Naive B cell (primary cell): ENCODE data around the gene VPS26B. TPM values are rescaled to one million over a fixed set of nuclear protein-coding genes. Genes with fewer than 3 reads are reported as not detected.

Experiments used
- ATAC-seq, 2 donors: fragments of 150-1000 bp; cut with Tn5 transposase; 2 replicates each; pipeline ENCODE4 v1.10.0; 2021; ENCODE audit warnings: low read depth in 2 of 2, mild to moderate bottlenecking in 2 of 2, moderate library complexity in 2 of 2
- DNase-seq: peaks from one replicate; pipeline ENCODE4 v3.0.0; 2022
- H3K27ac Mint-ChIP-seq, 6 donors: one replicate each; pipeline ENCODE4 v1.8.0; 2020 to 2022; ENCODE audit warnings: mild to moderate bottlenecking in 6 of 6, mixed read lengths in 6 of 6, moderate library complexity in 5 of 6, inconsistent platforms in 2 of 6
- H3K27me3 Mint-ChIP-seq, 3 donors: one replicate each; pipeline ENCODE4 v1.8.0; 2021 to 2022; ENCODE audit warnings: mixed read lengths in 3 of 3, mild to moderate bottlenecking in 1 of 3
- H3K36me3 Mint-ChIP-seq, 2 donors: one replicate each; pipeline ENCODE4 v1.8.0; 2020 to 2022; ENCODE audit warnings: mixed read lengths in 2 of 2, inconsistent platforms in 1 of 2, mild to moderate bottlenecking in 1 of 2
- H3K4me1 Mint-ChIP-seq, 3 donors: one replicate each; pipeline ENCODE4 v1.8.0; 2020 to 2022; ENCODE audit warnings: mixed read lengths in 3 of 3, inconsistent platforms in 1 of 3, mild to moderate bottlenecking in 1 of 3, moderate library complexity in 1 of 3
- H3K4me3 Mint-ChIP-seq, 8 donors: one replicate each; pipeline ENCODE4 v1.8.0; 2020 to 2022; ENCODE audit warnings: mild to moderate bottlenecking in 8 of 8, mixed read lengths in 8 of 8, moderate library complexity in 8 of 8, inconsistent platforms in 2 of 8
- H3K9me3 Mint-ChIP-seq, 7 donors: one replicate each; pipeline ENCODE4 v1.8.0; 2020 to 2022; ENCODE audit warnings: mixed read lengths in 7 of 7, mild to moderate bottlenecking in 5 of 7, inconsistent platforms in 2 of 7, moderate library complexity in 1 of 7
- polyA plus RNA-seq, 6 donors: library from polyadenylated mRNA; unstranded; fragments of 300-500 nt; fragmentation: Illumina TruSeq; gene quantifications; one replicate each; pipeline ENCODE4 v1.2.3, GENCODE V29; 2021; ENCODE audit warnings: low read depth in 6 of 6

VPS26B gene
- polyA plus RNA-seq, 6 donors from 2014 or later = 12.1 to 18.2 (median 14.7) TPM

DNA sequence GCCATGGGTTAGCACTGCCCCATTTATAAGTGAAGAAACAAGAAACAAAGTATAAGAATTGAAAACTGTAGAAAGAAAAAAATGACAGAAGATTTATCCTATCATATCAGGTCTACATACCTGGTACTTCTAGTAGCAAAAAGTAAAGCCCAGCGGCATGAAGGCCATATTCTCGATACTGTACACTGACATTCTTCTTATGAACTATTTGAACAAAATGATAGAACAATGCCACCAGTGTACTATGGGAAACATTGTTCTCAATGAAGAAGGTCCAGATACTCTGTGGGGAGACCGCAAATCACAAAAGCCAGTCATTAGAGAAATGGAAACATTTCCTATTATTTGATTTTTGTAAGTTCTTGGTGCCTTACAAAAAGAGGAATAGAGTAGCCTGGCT lies 7.7 kb upstream of the VPS26B start:
- no peak overlapping the region for H3K4me3 Mint-ChIP-seq

DNA sequence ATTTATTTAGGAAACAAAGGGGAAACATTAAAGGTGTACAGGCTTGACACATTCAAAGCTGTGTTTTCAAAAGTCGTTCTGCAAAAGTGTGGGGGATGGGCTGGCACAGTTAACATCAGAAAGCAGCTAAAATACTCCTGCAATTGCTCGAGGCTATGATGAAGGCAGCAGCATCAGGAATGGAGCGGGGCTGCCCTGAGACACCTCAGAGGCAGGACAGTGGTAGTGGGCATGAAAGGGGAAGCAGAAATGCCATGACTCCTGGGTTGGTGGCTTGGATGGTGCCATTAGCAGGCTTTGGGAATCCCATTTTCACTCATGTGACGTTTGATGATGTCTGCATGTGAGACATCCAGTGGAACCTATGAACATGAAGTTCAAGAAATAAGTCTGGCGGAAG lies 1.4 kb upstream of the VPS26B start:
- Mint-ChIP-seq H3K9me3 (no peaks in the 10 kb centered on the region), H3K4me1 (peaks cover 36 to 48% (median 38%) of the 10 kb centered on the region in 3 donors), H3K36me3 (peaks cover 12 to 16% of the 10 kb centered on the region in 2 donors), H3K27ac (peak overlapping the region in 5 of 6 donors; percentile 31 to 96 (median 90)), H3K4me3 (peak overlapping the region; percentile 88 to 99 (median 97)), H3K27me3 (peaks cover 8 to 24% (median 10%) of the 10 kb centered on the region in 3 donors)
- no peak for ATAC-seq
- DNase-seq = no peak

More for the DNA sequence above, 7.7 kb upstream of the VPS26B start:
- H3K9me3 Mint-ChIP-seq = no peaks in the 10 kb centered on the region
- H3K27ac Mint-ChIP-seq = no peak overlapping the region
- peaks cover 14 to 25% of the 10 kb centered on the region in 2 donors for H3K36me3 Mint-ChIP-seq
- no peak for DNase-seq
- H3K4me1 Mint-ChIP-seq = peaks cover 5 to 14% (median 6%) of the 10 kb centered on the region in 3 donors
- no peaks in the 10 kb centered on the region for H3K27me3 Mint-ChIP-seq
- no peak for ATAC-seq

DNA sequence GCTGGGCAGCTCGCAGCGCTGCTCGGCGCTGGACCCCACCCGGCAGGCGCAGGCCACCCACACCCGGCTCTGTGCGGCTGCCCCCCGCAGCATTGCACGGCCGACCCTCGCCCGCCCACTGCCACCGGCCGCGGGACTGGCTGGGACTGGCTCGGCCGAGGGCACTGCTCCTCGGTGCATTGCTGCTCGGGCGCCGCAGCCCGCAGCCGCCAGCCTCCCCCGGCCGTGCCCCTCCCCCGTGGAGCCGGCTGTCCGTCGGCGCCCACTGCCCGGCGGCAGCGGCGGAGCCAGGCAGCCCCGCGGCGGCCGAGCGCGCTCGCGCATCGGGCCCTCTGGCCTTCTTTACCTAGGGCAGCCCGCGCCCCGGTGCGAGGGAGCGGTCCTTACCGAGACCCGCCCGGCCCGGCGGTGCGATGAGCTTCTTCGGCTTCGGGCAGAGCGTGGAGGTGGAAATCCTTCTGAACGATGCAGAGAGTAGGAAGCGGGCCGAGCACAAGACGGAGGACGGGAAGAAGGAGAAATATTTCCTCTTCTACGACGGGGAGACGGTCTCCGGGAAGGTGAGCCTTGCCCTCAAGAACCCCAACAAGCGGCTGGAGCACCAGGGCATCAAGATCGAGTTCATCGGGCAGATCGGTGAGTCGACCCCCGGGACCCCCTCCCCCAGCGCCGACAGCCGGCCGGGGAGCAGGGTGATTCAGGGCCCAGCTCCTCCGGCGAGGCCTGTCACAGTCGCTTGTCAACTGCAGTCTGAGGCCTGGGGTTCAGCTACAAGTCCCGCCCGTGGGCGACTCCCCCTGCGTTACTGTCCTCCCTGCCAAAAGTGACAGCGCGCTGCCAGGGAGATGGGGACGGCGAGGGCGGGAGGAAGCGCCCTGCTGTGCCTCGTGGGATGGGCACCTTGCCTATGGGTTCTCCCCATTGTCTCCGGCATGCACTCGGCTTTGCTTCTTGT lies 516 bp downstream of the VPS26B start:
- Mint-ChIP-seq H3K4me3 (peak overlapping the region; percentile 90 to 99 (median 94)), H3K36me3 (peaks cover 0 to 6% of the 10 kb centered on the region in 2 donors), H3K27me3 (peaks cover 15 to 30% (median 16%) of the 10 kb centered on the region in 3 donors), H3K4me1 (peaks cover 45 to 67% (median 46%) of the 10 kb centered on the region in 3 donors), H3K9me3 (no peaks in the 10 kb centered on the region), H3K27ac (peak overlapping the region in 4 of 6 donors; percentile 41 to 95 (median 77))
- DNase-seq = no peak
- peak in 1 of 2 donors; percentile 0 for ATAC-seq

DNA sequence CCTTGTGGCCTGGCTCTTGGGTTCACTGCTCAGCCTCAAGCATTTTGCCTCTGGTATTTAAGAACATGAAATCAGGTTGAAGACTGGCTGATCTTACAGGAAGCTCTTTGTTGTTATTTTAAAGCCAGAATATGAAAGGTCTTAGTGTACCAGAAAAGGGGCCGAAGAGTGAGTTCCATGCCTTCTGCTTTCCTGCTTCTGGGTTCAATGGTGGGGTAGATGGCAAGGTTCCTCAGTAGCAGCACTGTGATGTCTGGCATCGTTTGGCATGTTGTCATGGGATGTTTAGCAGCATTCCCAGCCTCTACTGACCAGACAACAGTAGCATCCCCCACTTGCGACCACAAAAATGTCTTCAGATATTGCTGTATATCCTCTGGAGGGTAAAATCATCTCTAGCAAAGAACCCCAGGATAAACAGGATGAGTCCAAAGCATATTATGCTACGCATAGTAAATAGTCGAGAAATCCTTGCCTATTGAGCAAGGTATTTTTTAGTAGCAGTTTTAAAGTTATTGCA lies 2.4 kb downstream of the VPS26B start:
- ATAC-seq (no peak), DNase-seq (no peak)
- Mint-ChIP-seq H3K36me3 (peaks cover 0 to 6% of the 10 kb centered on the region in 2 donors), H3K27me3 (peaks cover 24 to 41% (median 27%) of the 10 kb centered on the region in 3 donors), H3K4me3 (peak overlapping the region in 2 of 8 donors; percentile 11 to 98), H3K9me3 (no peaks in the 10 kb centered on the region), H3K27ac (no peak overlapping the region), H3K4me1 (peaks cover 55 to 84% (median 65%) of the 10 kb centered on the region in 3 donors)

DNA sequence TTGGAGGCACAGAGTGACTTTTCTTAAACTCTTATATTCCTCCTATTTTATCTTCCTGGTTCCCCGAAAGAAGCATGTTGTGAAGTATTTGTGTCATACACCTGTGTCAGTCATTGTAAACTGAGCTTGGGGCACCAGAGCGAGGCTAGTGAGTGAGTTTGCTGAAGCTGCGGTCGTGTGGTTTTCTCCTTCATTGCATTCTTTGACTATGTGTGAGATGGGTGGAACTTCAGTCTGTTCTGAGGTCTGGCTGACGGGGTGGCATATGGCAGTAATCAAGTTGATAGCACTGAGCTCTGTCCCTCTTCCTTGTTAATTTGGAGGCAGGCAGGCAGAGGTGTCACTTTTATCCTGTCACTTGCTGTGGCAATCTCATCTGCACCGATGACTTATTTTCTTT lies 4.2 kb downstream of the VPS26B start:
- H3K27ac Mint-ChIP-seq = peak overlapping the region in 1 of 6 donors; percentile 22
- no peaks in the 10 kb centered on the region for H3K9me3 Mint-ChIP-seq
- H3K4me3 Mint-ChIP-seq = peak overlapping the region in 5 of 8 donors; percentile 13 to 65 (median 50)
- peak; percentile 76 for DNase-seq
- peaks cover 0 to 6% of the 10 kb centered on the region in 2 donors for H3K36me3 Mint-ChIP-seq
- H3K4me1 Mint-ChIP-seq = peaks cover 52 to 79% (median 68%) of the 10 kb centered on the region in 3 donors
- ATAC-seq = peak; percentile 64 to 66
- peaks cover 27 to 48% (median 32%) of the 10 kb centered on the region in 3 donors for H3K27me3 Mint-ChIP-seq

DNA sequence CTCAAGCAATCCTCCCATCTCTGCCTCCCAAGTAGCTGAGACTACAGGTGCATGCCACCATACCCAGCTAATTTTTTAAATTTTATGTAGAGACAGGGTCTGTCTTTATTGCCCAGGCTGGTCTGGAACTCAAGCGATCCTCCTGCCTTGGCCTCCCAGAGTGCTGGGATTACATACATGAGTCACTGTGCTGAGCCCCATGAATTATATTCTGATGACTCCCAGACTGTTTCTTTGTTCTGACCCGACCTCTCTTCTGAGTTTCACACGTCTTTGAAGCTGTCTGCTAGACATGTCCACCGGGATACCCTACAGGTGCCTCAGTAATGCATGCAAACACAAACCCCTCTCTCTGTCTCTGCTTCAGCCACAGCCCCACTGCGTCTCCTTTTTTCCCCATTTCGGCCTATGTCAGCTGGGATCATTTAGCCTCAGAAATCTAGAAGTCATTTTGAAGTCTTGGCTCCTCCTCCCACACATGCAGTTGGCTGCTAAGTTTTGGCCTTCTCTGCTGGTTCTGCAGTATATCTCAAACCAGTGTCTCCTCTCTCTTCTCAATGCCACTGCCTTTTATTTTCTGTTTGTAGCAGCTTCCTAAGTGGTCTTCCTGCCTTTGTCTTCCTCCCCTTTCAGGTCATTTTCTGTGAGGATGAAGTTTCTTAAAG lies 4.8 kb downstream of the VPS26B start:
- Mint-ChIP-seq H3K27me3 (peaks cover 27 to 48% (median 32%) of the 10 kb centered on the region in 3 donors), H3K4me3 (peak overlapping the region in 6 of 8 donors; percentile 13 to 65 (median 47)), H3K9me3 (no peaks in the 10 kb centered on the region), H3K36me3 (peaks cover 0 to 6% of the 10 kb centered on the region in 2 donors), H3K27ac (peak overlapping the region in 3 of 6 donors; percentile 22 to 92 (median 46)), H3K4me1 (peaks cover 52 to 75% (median 65%) of the 10 kb centered on the region in 3 donors)
- ATAC-seq (no peak), DNase-seq (no peak)

DNA sequence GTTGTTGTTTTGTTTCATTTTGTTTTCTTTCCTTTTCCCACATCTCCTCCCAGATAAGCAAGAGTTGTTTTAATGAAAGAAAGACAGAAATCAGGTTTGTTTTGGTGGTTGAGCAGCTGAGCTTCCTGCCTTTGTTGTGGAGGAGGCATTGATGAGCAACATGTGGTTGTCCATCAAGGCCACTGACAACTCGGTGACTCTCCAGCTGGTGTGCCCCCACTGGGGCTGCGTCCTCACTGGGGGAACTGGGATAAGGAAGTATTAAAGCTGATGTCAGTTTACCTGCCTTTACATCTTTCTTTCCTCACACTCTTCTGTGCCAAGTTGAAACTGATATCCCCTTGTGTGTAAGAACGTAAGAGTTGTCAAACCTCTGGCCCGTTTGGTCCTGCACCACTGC lies 5.9 kb downstream of the VPS26B start:
- Mint-ChIP-seq H3K4me3 (peak overlapping the region in 7 of 8 donors; percentile 31 to 84 (median 54)), H3K27me3 (peaks cover 27 to 52% (median 31%) of the 10 kb centered on the region in 3 donors), H3K27ac (peak overlapping the region in 2 of 6 donors; percentile 53 to 63), H3K4me1 (peaks cover 47 to 69% (median 62%) of the 10 kb centered on the region in 3 donors), H3K36me3 (peaks cover under 1 to 6% of the 10 kb centered on the region in 2 donors), H3K9me3 (no peaks in the 10 kb centered on the region)
- ATAC-seq (no peak), DNase-seq (no peak)

DNA sequence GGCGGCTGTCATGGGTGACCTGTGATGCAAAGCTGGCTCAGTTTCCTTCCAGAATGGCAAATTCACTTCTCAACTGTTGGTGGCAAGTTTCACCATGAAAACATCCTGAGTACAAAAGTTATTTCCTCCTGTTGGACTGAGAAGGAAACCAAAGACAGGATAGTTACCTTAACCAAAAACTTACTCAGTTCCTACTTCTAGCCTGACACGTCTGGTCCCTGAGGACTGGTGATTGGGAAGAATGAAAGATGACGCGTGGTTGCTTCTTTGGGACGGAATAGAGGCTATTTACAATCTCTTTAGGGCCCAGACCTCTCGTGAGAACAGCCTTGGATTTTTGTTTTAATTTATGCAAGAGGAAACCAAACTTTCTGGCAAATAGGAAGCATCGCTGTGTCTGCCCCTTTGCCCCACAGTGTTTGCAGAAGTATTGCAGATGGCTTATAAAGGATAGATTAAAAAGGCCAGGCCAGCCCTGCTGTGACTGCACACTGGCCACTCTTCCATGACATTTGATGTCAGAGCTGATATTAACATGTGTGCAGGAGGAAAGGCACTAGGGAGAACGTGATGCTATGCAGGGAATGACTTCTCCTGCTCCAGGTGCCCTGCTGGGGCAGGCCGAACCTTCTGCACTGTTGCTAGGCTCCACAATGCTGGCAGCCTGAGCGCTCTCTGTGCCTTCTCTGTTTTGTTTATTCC lies 7.6 kb downstream of the VPS26B start:
- Mint-ChIP-seq H3K27ac (peak overlapping the region in 2 of 6 donors; percentile 8 to 17), H3K4me3 (peak overlapping the region in 5 of 8 donors; percentile 10 to 74 (median 44)), H3K27me3 (peaks cover 22 to 39% (median 24%) of the 10 kb centered on the region in 3 donors), H3K9me3 (no peaks in the 10 kb centered on the region), H3K36me3 (peaks cover 6 to 16% of the 10 kb centered on the region in 2 donors), H3K4me1 (peaks cover 45 to 55% (median 51%) of the 10 kb centered on the region in 3 donors)
- no peak for ATAC-seq
- DNase-seq = no peak

DNA sequence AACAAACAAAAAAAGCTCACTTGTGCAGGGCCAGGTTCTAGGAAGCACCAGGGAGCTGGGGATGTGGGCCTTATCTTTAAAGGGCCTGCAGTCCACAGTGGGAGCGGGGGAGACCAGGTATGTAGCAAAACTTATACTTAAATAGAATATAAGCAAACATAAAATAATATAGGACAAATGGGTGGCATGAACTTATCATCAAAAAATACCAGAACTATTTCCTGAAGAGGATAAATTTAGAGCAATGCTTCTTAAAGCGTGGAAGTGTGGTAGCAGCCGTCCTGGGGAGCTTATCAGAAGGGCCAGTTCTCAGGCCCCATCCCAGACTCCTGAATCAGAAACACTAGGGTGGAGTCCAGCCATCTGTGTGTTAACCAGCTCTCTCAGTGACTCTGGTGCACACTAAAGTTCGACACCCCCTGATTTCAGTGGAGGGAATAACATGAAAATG lies 9.3 kb downstream of the VPS26B start:
- no peak overlapping the region for H3K4me3 Mint-ChIP-seq
- peaks cover 12 to 29% of the 10 kb centered on the region in 2 donors for H3K36me3 Mint-ChIP-seq
- peaks cover 19 to 27% (median 22%) of the 10 kb centered on the region in 3 donors for H3K27me3 Mint-ChIP-seq
- DNase-seq (no peak), ATAC-seq (no peak)
- H3K4me1 Mint-ChIP-seq = peaks cover 29 to 46% (median 39%) of the 10 kb centered on the region in 3 donors
- H3K9me3 Mint-ChIP-seq = no peaks in the 10 kb centered on the region
- no peak overlapping the region for H3K27ac Mint-ChIP-seq

DNA sequence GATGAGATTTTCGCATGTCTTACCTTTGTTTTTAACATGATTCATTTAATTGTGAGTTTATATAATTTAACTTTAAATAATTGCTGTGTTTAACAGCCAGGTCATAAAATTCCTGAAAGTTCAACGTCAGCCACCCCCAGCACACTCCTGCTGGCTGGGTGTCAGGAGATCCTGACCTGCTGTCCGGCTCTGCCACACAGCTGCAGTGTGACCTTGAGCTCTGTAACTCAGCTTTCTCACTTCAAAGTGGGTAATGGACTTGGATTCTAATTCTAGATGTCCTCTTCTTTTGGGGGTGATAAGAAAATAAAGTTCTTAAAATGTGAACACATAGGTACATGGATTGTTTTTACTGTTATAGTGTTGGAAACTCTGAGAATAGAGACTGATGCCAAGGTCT lies 10.9 kb downstream of the VPS26B start:
- Mint-ChIP-seq H3K36me3 (peaks cover 17 to 36% of the 10 kb centered on the region in 2 donors), H3K4me3 (no peak overlapping the region), H3K4me1 (peaks cover 15 to 30% (median 22%) of the 10 kb centered on the region in 3 donors), H3K27me3 (peaks cover 8 to 20% (median 14%) of the 10 kb centered on the region in 3 donors), H3K27ac (no peak overlapping the region), H3K9me3 (no peaks in the 10 kb centered on the region)
- no peak for DNase-seq
- no peak for ATAC-seq

DNA sequence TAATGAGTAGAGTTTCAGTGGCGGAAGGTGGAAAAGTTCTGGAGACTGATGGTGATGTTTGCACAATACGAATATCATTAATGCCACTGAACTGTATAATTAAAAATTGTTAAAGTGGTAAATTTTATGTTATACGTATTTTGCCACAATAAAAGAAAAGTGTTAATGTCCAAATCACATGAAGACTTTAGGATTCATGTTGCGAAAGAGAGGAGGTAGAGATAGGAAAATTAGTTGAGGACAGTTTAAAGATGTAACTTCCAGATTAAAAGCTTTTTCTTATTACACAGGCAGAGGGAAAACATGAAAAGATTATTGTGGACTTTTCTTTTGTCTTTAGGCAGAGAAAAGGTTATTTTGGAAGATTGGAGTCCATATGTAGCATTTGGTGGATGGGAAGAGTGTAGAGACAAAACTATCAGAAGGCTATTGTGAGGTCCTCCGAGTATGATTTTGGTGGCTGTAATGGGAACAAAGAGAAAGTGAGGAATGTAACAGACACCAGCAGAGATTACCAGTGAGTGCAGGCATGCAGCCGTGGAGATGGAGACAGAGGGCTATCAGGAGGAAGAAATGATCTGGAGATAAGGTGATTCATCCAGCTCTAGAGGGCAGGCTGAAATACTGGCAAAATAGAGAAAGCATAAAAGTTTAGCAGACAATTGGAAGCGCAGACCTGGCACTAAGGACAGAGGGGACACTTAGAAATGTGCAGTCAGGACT lies 12.5 kb downstream of the VPS26B start:
- ATAC-seq (no peak), DNase-seq (no peak)
- Mint-ChIP-seq H3K4me1 (peaks cover 7 to 14% (median 8%) of the 10 kb centered on the region in 3 donors), H3K36me3 (peaks cover 17 to 30% of the 10 kb centered on the region in 2 donors), H3K4me3 (no peak overlapping the region), H3K27ac (no peak overlapping the region), H3K27me3 (peaks cover 0 to 12% (median 8%) of the 10 kb centered on the region in 3 donors), H3K9me3 (no peaks in the 10 kb centered on the region)

DNA sequence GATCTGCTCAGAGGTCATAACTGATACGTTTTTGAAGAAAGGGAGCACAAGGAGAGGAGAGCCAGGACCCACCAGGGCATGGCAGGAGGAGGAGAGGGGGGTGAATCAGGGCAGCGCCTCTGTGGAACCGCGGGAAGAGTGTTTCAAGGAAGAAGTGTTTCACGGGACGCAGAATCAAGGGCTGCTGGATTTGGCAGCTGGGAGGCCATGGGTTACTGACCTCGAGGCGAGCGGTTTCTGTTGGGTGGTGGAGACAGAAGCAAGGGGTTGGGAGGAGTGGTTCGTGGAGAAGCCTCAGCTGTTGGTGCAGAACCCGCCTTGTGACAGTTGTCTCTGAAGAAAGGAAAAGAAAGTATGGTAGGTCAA lies 13.1 kb downstream of the VPS26B start:
- Mint-ChIP-seq H3K4me3 (no peak overlapping the region), H3K36me3 (peaks cover 17 to 30% of the 10 kb centered on the region in 2 donors), H3K27ac (no peak overlapping the region), H3K27me3 (peaks cover 0 to 7% (median 3%) of the 10 kb centered on the region in 3 donors), H3K9me3 (no peaks in the 10 kb centered on the region), H3K4me1 (peaks cover 2 to 8% (median 3%) of the 10 kb centered on the region in 3 donors)
- ATAC-seq = no peak
- DNase-seq = no peak
